Fibroblast of peridontal ligament (primary cell): ENCODE data around the gene PEX26.
"Not testable (repeated sequence)": the region's sequence is repeated elsewhere in the genome, so short reads cannot be mapped to it uniquely, and the experiment has no call there.

Experiments used
- DNase-seq: peaks from one replicate; pipeline ENCODE4 v3.0.0-alpha.2; 2010; ENCODE audit errors: extremely low read depth

The PEX26 gene

GRCh38 chr22:18056807-18057474 is 20.8 kb upstream of the PEX26 start:
- no peak for DNase-seq

- DNase-seq, result peak; percentile 100
Measured at GRCh38 chr22:18057568-18058209, 20.1 kb upstream of the PEX26 start.

GRCh38 chr22:18058371-18059093 is 19.3 kb upstream of the PEX26 start:
- DNase-seq, result no peak

- DNase-seq, result no peak
Measured at GRCh38 chr22:18059094-18059417, 18.7 kb upstream of the PEX26 start.

- DNase-seq, result no peak
Measured at GRCh38 chr22:18059473-18059872, 18.3 kb upstream of the PEX26 start.

GRCh38 chr22:18059991-18060390 is 17.8 kb upstream of the PEX26 start:
- no peak for DNase-seq

- DNase-seq, result no peak
Measured at GRCh38 chr22:18060646-18061620, 16.9 kb upstream of the PEX26 start.

- DNase-seq, result no peak
Measured at GRCh38 chr22:18062421-18062820, 15.4 kb upstream of the PEX26 start.

- no peak for DNase-seq
Measured at GRCh38 chr22:18063306-18063705, 14.5 kb upstream of the PEX26 start.

- DNase-seq, result not testable (repeated sequence)
Measured at GRCh38 chr22:18063715-18064114, 14.1 kb upstream of the PEX26 start.

- DNase-seq, result no peak
Measured at GRCh38 chr22:18064636-18065035, 13.2 kb upstream of the PEX26 start.

- no peak for DNase-seq
Measured at GRCh38 chr22:18065256-18065655, 12.5 kb upstream of the PEX26 start.

- no peak for DNase-seq
Measured at GRCh38 chr22:18066181-18066859, 11.5 kb upstream of the PEX26 start.

GRCh38 chr22:18067121-18067520 is 10.7 kb upstream of the PEX26 start:
- no peak for DNase-seq

GRCh38 chr22:18067548-18068341 is 10.0 kb upstream of the PEX26 start:
- no peak for DNase-seq

- DNase-seq, result peak; percentile 76
Measured at GRCh38 chr22:18068381-18068988, 9.3 kb upstream of the PEX26 start.

- DNase-seq, result no peak
Measured at GRCh38 chr22:18069041-18069440, 8.7 kb upstream of the PEX26 start.

- no peak for DNase-seq
Measured at GRCh38 chr22:18070041-18070440, 7.7 kb upstream of the PEX26 start.

GRCh38 chr22:18070556-18071306 is 7.1 kb upstream of the PEX26 start:
- DNase-seq, result no peak
